Mesenchymal stem cell (in vitro differentiated cells and primary cell): ENCODE results near the gene KLHL29.

Experiments
- DNase-seq: peaks from one replicate; pipeline ENCODE4 v3.0.0-alpha.2; 2013
- H2AFZ ChIP-seq: one replicate; pipeline ENCODE4 v1.6.1; 2013; ENCODE audit warnings: low read depth, mild to moderate bottlenecking, control low read depth, inconsistent platforms, low read length, moderate library complexity
- H2AK5ac ChIP-seq: 2 replicates; pipeline ENCODE4 v1.6.1; 2013; ENCODE audit warnings: low read length, moderate library complexity, mild to moderate bottlenecking, inconsistent platforms; ENCODE audit not compliant: severe bottlenecking
- H2BK120ac ChIP-seq: one replicate; pipeline ENCODE4 v1.6.1; 2013; ENCODE audit warnings: low read depth, mild to moderate bottlenecking, inconsistent platforms, low read length, moderate library complexity
- H2BK12ac ChIP-seq, 2 experiments: one replicate each; pipeline ENCODE4 v1.6.1; 2013; ENCODE audit warnings: inconsistent platforms in 2 of 2, low read length in 2 of 2, mild to moderate bottlenecking in 2 of 2, moderate library complexity in 2 of 2, control low read depth in 1 of 2
- H2BK15ac ChIP-seq: one replicate; pipeline ENCODE4 v1.6.1; 2013; ENCODE audit warnings: mild to moderate bottlenecking, low read depth, inconsistent platforms; ENCODE audit not compliant: poor library complexity, severe bottlenecking
- H2BK5ac ChIP-seq: 2 replicates; pipeline ENCODE4 v1.6.1; 2013; ENCODE audit warnings: low read depth, mild to moderate bottlenecking, low read length, control low read depth, inconsistent platforms; ENCODE audit not compliant: poor library complexity, severe bottlenecking
- H3K14ac ChIP-seq, 2 experiments: one replicate each; pipeline ENCODE4 v1.6.1; 2013; ENCODE audit warnings: inconsistent platforms in 2 of 2, low read length in 2 of 2, control low read depth in 1 of 2, mild to moderate bottlenecking in 1 of 2, moderate library complexity in 1 of 2
- H3K18ac ChIP-seq, 2 experiments: one replicate each; pipeline ENCODE4 v1.6.1; 2013; ENCODE audit warnings: inconsistent platforms in 2 of 2, low read length in 2 of 2, control low read depth in 1 of 2, low read depth in 1 of 2, mild to moderate bottlenecking in 1 of 2
- H3K23ac ChIP-seq, 2 experiments: one replicate each; pipeline ENCODE4 v1.6.1; 2013; ENCODE audit warnings: inconsistent platforms in 2 of 2, low read length in 2 of 2, mild to moderate bottlenecking in 2 of 2, moderate library complexity in 2 of 2, control low read depth in 1 of 2
- H3K27ac ChIP-seq: 2 replicates; pipeline ENCODE4 v1.5.1; 2013; ENCODE audit warnings: mild to moderate bottlenecking, moderate library complexity, low read length, control low read depth, inconsistent platforms; ENCODE audit not compliant: poor library complexity, severe bottlenecking
- H3K27me3 ChIP-seq, 2 experiments: 2 replicates each; pipeline versions ENCODE4 v1.6.1 to v1.7.0; 2013; ENCODE audit warnings: low read length in 2 of 2, mild to moderate bottlenecking in 2 of 2, moderate library complexity in 2 of 2, control low read depth in 1 of 2, inconsistent platforms in 1 of 2; ENCODE audit not compliant: control insufficient read depth in 1 of 2, insufficient read depth in 1 of 2
- H3K36me3 ChIP-seq, 2 experiments: 2 replicates each; pipeline versions ENCODE4 v1.6.1 to v1.7.0; 2013; ENCODE audit warnings: low read length in 2 of 2, control low read depth in 1 of 2, inconsistent platforms in 1 of 2, low read depth in 1 of 2, mild to moderate bottlenecking in 1 of 2; ENCODE audit not compliant: insufficient read depth in 2 of 2, control insufficient read depth in 1 of 2
- H3K4ac ChIP-seq, 2 experiments: one replicate each; pipeline ENCODE4 v1.6.1; 2013; ENCODE audit warnings: inconsistent platforms in 2 of 2, low read length in 2 of 2, mild to moderate bottlenecking in 2 of 2, moderate library complexity in 2 of 2, control low read depth in 1 of 2, low read depth in 1 of 2
- H3K4me1 ChIP-seq: 2 replicates; pipeline ENCODE4 v1.6.1; 2013; ENCODE audit warnings: low read depth, low read length, control low read depth; ENCODE audit not compliant: control insufficient read depth, insufficient read depth
- H3K4me2 ChIP-seq: 2 replicates; pipeline ENCODE4 v1.6.1; 2013; ENCODE audit warnings: low read length, mild to moderate bottlenecking, inconsistent platforms; ENCODE audit not compliant: poor library complexity, severe bottlenecking
- H3K4me3 ChIP-seq, 2 experiments: 2 replicates each; pipeline versions ENCODE4 v1.5.1 to v1.7.0; 2013; ENCODE audit warnings: low read length in 2 of 2, mild to moderate bottlenecking in 2 of 2, control low read depth in 1 of 2, low read depth in 1 of 2; ENCODE audit not compliant: insufficient read depth in 1 of 2
- H3K79me1 ChIP-seq: replicated peaks from 2 replicates; pipeline ENCODE4 v1.6.1; 2013; ENCODE audit warnings: mild to moderate bottlenecking, control low read depth, low read length, inconsistent platforms; ENCODE audit not compliant: poor library complexity, severe bottlenecking
- H3K9ac ChIP-seq: 2 replicates; pipeline ENCODE4 v1.7.0; 2013; ENCODE audit warnings: mild to moderate bottlenecking, low read length, moderate library complexity
- H3K9me3 ChIP-seq: 2 replicates; pipeline ENCODE4 v1.7.0; 2013; ENCODE audit warnings: mild to moderate bottlenecking, low read length; ENCODE audit not compliant: control insufficient read depth
- H4K8ac ChIP-seq: one replicate; pipeline ENCODE4 v1.6.1; 2013; ENCODE audit warnings: inconsistent platforms, mild to moderate bottlenecking, low read length, moderate library complexity
- H4K91ac ChIP-seq: one replicate; pipeline ENCODE4 v1.6.1; 2013; ENCODE audit warnings: mild to moderate bottlenecking, low read length, inconsistent platforms
- WGBS: methylation state at CpG from one replicate; pipeline ENCODE4 v1.1.7; 2013; ENCODE audit warnings: mixed read lengths; 5-methylcytosine and 5-hydroxymethylcytosine counted together

Gene KLHL29

GRCh38 chr2:23653326-23653725 lies 268.3 kb downstream of the KLHL29 start:
- no peak overlapping the region for H2AK5ac ChIP-seq
- H4K8ac ChIP-seq, result no peak overlapping the region
- 79% methylated on average over 6 of the region's 7 CpGs for WGBS
- H3K27me3 ChIP-seq, result no peaks in the 10 kb centered on the region
- H2BK15ac ChIP-seq, result no peak overlapping the region
- H3K14ac ChIP-seq, result no peak overlapping the region
- no peaks in the 10 kb centered on the region for H3K9me3 ChIP-seq
- peaks cover 13% of the 10 kb centered on the region for H3K4me1 ChIP-seq
- no peak overlapping the region for H2AFZ ChIP-seq
- no peaks in the 10 kb centered on the region for H3K79me1 ChIP-seq
- no peak for DNase-seq
- H3K36me3 ChIP-seq, result peaks cover 20 to 27% of the 10 kb centered on the region in 2 experiments
- no peak overlapping the region for H3K23ac ChIP-seq
- H4K91ac ChIP-seq, result no peak overlapping the region
- no peak overlapping the region for H3K27ac ChIP-seq
- H2BK5ac ChIP-seq, result no peak overlapping the region
- no peak overlapping the region for H3K9ac ChIP-seq
- H2BK120ac ChIP-seq, result no peak overlapping the region
- no peak overlapping the region for H2BK12ac ChIP-seq
- no peak overlapping the region for H3K4me3 ChIP-seq
- H3K4ac ChIP-seq, result no peak overlapping the region
- H3K18ac ChIP-seq, result no peak overlapping the region
- H3K4me2 ChIP-seq, result no peak overlapping the region

DNA sequence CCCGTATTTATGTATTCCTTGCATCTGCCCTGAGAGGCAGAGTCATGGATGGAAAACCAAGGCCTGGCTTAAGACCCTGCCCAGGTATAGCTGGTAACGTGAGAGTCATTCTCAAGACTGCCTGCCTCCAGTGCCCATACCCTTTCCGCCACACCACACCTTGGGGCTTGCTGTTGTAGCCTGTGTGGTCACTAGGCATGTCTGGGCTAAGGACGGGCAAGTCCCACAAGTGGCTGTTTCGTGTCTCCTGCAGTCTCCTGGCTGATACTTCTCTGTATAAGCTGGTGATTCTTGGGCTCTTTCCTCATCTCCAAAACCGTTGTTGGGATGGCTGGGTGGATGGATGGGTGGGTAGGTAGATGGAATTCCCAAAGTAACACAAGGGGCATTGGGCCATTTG lies 269.8 kb downstream of the KLHL29 start:
- no peaks in the 10 kb centered on the region for H3K79me1 ChIP-seq
- H3K23ac ChIP-seq, result no peak overlapping the region
- no peak overlapping the region for H3K27ac ChIP-seq
- no peak overlapping the region for H2AFZ ChIP-seq
- H3K14ac ChIP-seq, result no peak overlapping the region
- no peak overlapping the region for H3K9ac ChIP-seq
- H3K18ac ChIP-seq, result no peak overlapping the region
- H2BK5ac ChIP-seq, result no peak overlapping the region
- H4K91ac ChIP-seq, result no peak overlapping the region
- no peak overlapping the region for H2AK5ac ChIP-seq
- H2BK12ac ChIP-seq, result no peak overlapping the region
- DNase-seq, result no peak
- 97% methylated on average over 6 of the region's 6 CpGs for WGBS
- no peaks in the 10 kb centered on the region for H3K9me3 ChIP-seq
- peaks cover 8% of the 10 kb centered on the region for H3K4me1 ChIP-seq
- H3K27me3 ChIP-seq, result no peaks in the 10 kb centered on the region
- no peak overlapping the region for H3K4me2 ChIP-seq
- H2BK15ac ChIP-seq, result peak overlapping the region; percentile 3
- H3K4ac ChIP-seq, result no peak overlapping the region
- H3K36me3 ChIP-seq, result peaks cover 19 to 24% of the 10 kb centered on the region in 2 experiments
- H3K4me3 ChIP-seq, result no peak overlapping the region
- H2BK120ac ChIP-seq, result no peak overlapping the region
- H4K8ac ChIP-seq, result no peak overlapping the region

DNA sequence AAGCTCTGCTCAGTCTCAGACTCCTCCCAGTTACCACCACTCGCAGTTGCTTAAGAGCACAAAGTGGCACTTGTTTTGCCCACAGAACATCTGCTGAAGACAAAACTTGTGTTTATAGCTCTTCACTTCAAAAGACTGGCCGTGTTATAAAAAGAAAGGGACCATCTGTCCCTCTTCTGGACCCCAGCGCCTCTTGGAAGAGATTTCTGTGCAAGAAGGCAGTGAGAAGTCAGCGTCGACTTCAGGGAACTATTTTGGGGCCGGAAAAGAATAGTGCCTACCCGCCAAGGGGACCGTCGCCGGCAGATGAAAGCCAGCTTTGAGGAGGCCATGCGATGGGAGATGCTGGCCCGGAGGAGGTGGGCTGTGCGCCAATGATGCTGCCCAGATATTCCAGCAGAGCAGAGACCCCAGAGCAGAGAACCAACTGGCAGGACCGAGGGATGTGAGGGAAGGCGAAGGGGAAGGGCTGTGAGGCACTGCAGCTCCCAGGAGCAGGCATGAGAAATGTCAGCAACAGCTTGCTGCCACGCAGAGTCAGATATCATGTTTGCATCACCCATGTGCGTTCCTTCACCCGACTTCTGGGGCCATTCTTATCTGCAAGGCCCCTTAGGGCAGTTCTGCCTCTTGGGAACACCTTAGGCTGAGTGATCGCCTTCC lies 271.1 kb downstream of the KLHL29 start:
- H3K27me3 ChIP-seq, result no peaks in the 10 kb centered on the region
- H3K9me3 ChIP-seq, result no peaks in the 10 kb centered on the region
- H2BK120ac ChIP-seq, result no peak overlapping the region
- no peak overlapping the region for H3K27ac ChIP-seq
- H2BK15ac ChIP-seq, result no peak overlapping the region
- no peak overlapping the region for H3K9ac ChIP-seq
- no peak overlapping the region for H3K14ac ChIP-seq
- H2AK5ac ChIP-seq, result no peak overlapping the region
- 96% methylated on average over 19 of the region's 19 CpGs for WGBS
- H3K79me1 ChIP-seq, result no peaks in the 10 kb centered on the region
- peaks cover 23 to 24% of the 10 kb centered on the region in 2 experiments for H3K36me3 ChIP-seq
- no peak overlapping the region for H4K91ac ChIP-seq
- H2BK5ac ChIP-seq, result no peak overlapping the region
- H3K4me2 ChIP-seq, result no peak overlapping the region
- H2BK12ac ChIP-seq, result no peak overlapping the region
- no peak overlapping the region for H3K4me3 ChIP-seq
- no peak overlapping the region for H3K4ac ChIP-seq
- no peak overlapping the region for H3K18ac ChIP-seq
- H3K23ac ChIP-seq, result no peak overlapping the region
- peaks cover 2% of the 10 kb centered on the region for H3K4me1 ChIP-seq
- no peak overlapping the region for H4K8ac ChIP-seq
- no peak overlapping the region for H2AFZ ChIP-seq
- DNase-seq, result no peak

DNA sequence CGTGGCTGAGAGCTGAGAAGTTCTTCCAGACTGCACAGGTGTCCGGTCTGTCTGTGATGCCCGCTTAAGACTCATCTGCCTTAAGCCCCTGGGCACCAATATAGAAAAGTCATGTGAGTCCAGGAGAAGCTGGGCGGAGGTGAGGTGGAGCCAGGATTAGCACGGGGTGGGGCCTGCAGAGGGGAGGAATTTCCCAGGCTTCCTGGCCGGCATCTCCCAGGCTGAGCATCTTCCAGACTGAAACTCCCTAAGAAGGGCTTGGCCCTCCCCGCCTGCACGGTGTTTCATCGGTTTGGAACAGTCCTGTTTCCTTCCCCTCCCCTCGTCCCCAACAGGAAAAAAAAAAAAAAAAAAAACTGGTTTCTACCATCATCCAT lies 271.6 kb downstream of the KLHL29 start:
- Histone ChIP-seq H3K14ac (no peak overlapping the region), H2BK12ac (no peak overlapping the region), H4K91ac (no peak overlapping the region), H2AFZ (no peak overlapping the region), H3K27me3 (no peaks in the 10 kb centered on the region), H3K4me1 (peaks cover 2% of the 10 kb centered on the region), H3K4ac (no peak overlapping the region), H3K4me3 (no peak overlapping the region), H3K27ac (no peak overlapping the region), H3K9me3 (no peaks in the 10 kb centered on the region), H3K18ac (no peak overlapping the region), H3K23ac (no peak overlapping the region), H3K9ac (no peak overlapping the region), H3K36me3 (peaks cover 23% of the 10 kb centered on the region in 2 experiments), H2BK5ac (no peak overlapping the region), H3K79me1 (no peaks in the 10 kb centered on the region), H2BK120ac (no peak overlapping the region), H3K4me2 (no peak overlapping the region), H2BK15ac (no peak overlapping the region), H4K8ac (no peak overlapping the region), H2AK5ac (no peak overlapping the region)
- DNase-seq, result no peak
- 92% methylated on average over 9 of the region's 10 CpGs for WGBS
